Endodermal cell (in vitro differentiated cells): ENCODE measurements around the gene DLGAP1. TPM values are rescaled to one million over a fixed set of nuclear protein-coding genes. Genes with fewer than 3 reads are reported as not detected.
A peak's percentile ranks its signal among the peaks of the same experiment; 100 is the strongest.

Source experiments
- DNase-seq: peaks from one replicate; pipeline ENCODE4 v3.0.0-alpha.2; 2017
- H3K27ac ChIP-seq: 2 replicates; pipeline ENCODE4 v1.5.1; 2013; ENCODE audit warnings: mild to moderate bottlenecking, low read depth, low read length, moderate library complexity
- H3K27me3 ChIP-seq: 2 replicates; pipeline ENCODE4 v1.6.1; 2013; ENCODE audit warnings: mild to moderate bottlenecking, low read length, moderate library complexity; ENCODE audit not compliant: insufficient read depth, control insufficient read depth, poor library complexity, severe bottlenecking
- H3K36me3 ChIP-seq: 2 replicates; pipeline ENCODE4 v1.7.0; 2013; ENCODE audit warnings: mild to moderate bottlenecking, low read length, moderate library complexity; ENCODE audit not compliant: control insufficient read depth, insufficient read depth
- H3K4me1 ChIP-seq: one replicate; pipeline ENCODE4 v1.7.0; 2013; ENCODE audit warnings: low read length; ENCODE audit not compliant: control insufficient read depth, insufficient read depth
- H3K4me3 ChIP-seq: 2 replicates; pipeline ENCODE4 v1.5.1; 2013; ENCODE audit warnings: mild to moderate bottlenecking, low read length, moderate library complexity
- H3K9ac ChIP-seq: 2 replicates; pipeline ENCODE4 v1.6.1; 2013; ENCODE audit warnings: mild to moderate bottlenecking, low read length, moderate library complexity; ENCODE audit not compliant: poor library complexity, severe bottlenecking; ENCODE audit errors: extremely low read depth
- H3K9me3 ChIP-seq: 2 replicates; pipeline ENCODE4 v1.6.1; 2013; ENCODE audit warnings: mild to moderate bottlenecking, low read length, moderate library complexity; ENCODE audit not compliant: control insufficient read depth
- H3K27ac Mint-ChIP-seq: 2 replicates; pipeline ENCODE4 v1.8.0; 2020; ENCODE audit warnings: mixed read lengths
- H3K27me3 Mint-ChIP-seq: 2 replicates; pipeline ENCODE4 v1.8.0; 2021; ENCODE audit warnings: mild to moderate bottlenecking, mixed read lengths; ENCODE audit not compliant: insufficient read depth
- H3K36me3 Mint-ChIP-seq: 2 replicates; pipeline ENCODE4 v1.8.0; 2020; ENCODE audit warnings: low read depth, mixed read lengths
- H3K4me1 Mint-ChIP-seq: 2 replicates; pipeline ENCODE4 v1.8.0; 2020; ENCODE audit warnings: mixed read lengths
- H3K4me3 Mint-ChIP-seq: 2 replicates; pipeline ENCODE4 v1.8.0; 2020; ENCODE audit warnings: mild to moderate bottlenecking, moderate library complexity, mixed read lengths
- H3K9me3 Mint-ChIP-seq: 2 replicates; pipeline ENCODE4 v1.8.0; 2020; ENCODE audit warnings: mild to moderate bottlenecking, mixed read lengths
- WGBS, 2 experiments: methylation state at CpG; one replicate each; pipeline versions ENCODE4 v1.1.5 to v1.1.7; 2013; ENCODE audit warnings: missing lambda C conversion rate in 2 of 2, mixed read lengths in 1 of 2; ENCODE audit not compliant: insufficient coverage in 1 of 2, insufficient read length in 1 of 2; 5-methylcytosine and 5-hydroxymethylcytosine counted together
- total RNA-seq, 2 donors: library from RNA; stranded (reverse); fragmentation: NEBNext Ultra II Directional in 1 of 2; extraction: Animal tissue kit (Norgen Biotek cat#: 25700) in 1 of 2; gene quantifications; 2 replicates in 1 of 2; 3 replicates in 1 of 2; pipeline ENCODE4 v1.2.1, GENCODE V29; 2021
- TF ChIP-seq, protein P1 (sequence below): fragments of 200-600 bp; sonication (generic); conservative IDR thresholded peaks from 2 replicates; pipeline ENCODE4 v1.5.0; 2021; ENCODE audit warnings: antibody characterized with exemption, mild to moderate bottlenecking

The DLGAP1 gene
- total RNA-seq, 2 donors from 2014 or later: 11.5 to 21.5 TPM

DNA sequence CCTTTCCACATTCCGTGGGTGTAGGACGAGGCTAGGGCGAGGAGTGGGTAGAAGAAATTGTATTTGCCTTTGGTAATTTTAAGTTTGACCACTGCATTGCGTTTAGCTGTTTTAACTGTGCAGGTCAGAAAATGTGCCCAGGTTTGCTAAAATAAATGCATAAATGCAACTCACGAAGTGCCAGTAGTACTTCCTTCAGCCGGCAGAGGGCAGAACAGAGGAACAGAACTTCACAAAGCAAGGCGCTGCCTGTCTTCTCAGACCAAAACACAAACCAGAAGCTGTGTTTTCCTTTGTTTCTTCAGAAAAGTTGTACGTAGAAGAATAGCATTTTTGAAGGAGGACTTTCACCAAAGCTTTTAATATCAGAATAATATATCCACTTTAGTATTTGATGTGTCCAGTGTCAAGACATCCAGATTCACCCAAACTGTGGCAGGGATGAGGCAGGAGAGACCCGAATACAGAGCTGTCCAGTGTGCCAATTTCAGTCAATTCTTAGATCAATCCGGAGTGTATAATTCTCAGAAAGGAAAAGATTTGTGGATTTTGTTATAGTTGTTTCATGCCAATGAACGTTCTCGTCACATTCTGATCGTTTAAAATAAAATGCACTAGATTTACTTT is 348.6 kb downstream of the DLGAP1 start:
- peak; percentile 92 for DNase-seq
- TF ChIP-seq, protein P1, sequence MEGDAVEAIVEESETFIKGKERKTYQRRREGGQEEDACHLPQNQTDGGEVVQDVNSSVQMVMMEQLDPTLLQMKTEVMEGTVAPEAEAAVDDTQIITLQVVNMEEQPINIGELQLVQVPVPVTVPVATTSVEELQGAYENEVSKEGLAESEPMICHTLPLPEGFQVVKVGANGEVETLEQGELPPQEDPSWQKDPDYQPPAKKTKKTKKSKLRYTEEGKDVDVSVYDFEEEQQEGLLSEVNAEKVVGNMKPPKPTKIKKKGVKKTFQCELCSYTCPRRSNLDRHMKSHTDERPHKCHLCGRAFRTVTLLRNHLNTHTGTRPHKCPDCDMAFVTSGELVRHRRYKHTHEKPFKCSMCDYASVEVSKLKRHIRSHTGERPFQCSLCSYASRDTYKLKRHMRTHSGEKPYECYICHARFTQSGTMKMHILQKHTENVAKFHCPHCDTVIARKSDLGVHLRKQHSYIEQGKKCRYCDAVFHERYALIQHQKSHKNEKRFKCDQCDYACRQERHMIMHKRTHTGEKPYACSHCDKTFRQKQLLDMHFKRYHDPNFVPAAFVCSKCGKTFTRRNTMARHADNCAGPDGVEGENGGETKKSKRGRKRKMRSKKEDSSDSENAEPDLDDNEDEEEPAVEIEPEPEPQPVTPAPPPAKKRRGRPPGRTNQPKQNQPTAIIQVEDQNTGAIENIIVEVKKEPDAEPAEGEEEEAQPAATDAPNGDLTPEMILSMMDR: peak; percentile 91
- peak overlapping the region; percentile 39 for H3K27ac ChIP-seq
- H3K27me3 ChIP-seq: no peaks in the 10 kb centered on the region
- H3K9ac ChIP-seq: no peak overlapping the region
- H3K36me3 ChIP-seq: no peaks in the 10 kb centered on the region
- Mint-ChIP-seq H3K27ac (peak overlapping the region; percentile 15), H3K27me3 (no peaks in the 10 kb centered on the region), H3K4me3 (no peak overlapping the region), H3K4me1 (peaks cover 12% of the 10 kb centered on the region), H3K9me3 (no peaks in the 10 kb centered on the region), H3K36me3 (peaks cover 3% of the 10 kb centered on the region)
- H3K9me3 ChIP-seq: no peaks in the 10 kb centered on the region
- H3K4me3 ChIP-seq: no peak overlapping the region
- no peaks in the 10 kb centered on the region for H3K4me1 ChIP-seq
- 66 to 83% methylated on average over 7 to 12 of the region's 13 CpGs for WGBS, 2 experiments

DNA sequence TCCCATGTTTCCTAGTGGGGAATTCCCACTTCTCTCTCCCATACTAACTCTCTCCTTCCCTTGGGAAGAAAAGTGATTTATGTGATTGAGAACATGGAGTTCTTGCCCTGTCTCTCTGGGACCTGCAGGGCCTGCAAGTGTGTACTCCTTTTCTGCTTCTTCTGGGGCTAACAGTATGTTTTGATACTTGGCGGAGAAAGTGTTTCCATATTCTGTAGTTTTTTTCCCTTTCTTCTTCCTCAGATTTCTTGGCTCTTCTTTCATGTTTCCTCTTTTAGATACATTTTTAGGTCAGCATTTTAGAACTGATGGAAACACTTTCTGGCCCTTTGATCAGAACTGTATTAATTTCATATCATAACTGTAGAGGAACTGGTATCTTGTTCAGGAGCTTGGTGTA is 352.2 kb downstream of the DLGAP1 start:
- H3K27ac ChIP-seq: no peak overlapping the region
- Mint-ChIP-seq H3K27me3 (no peaks in the 10 kb centered on the region), H3K4me1 (peaks cover 9% of the 10 kb centered on the region), H3K36me3 (peaks cover 3% of the 10 kb centered on the region), H3K9me3 (peaks cover 9% of the 10 kb centered on the region), H3K27ac (no peak overlapping the region), H3K4me3 (no peak overlapping the region)
- H3K4me3 ChIP-seq: no peak overlapping the region
- H3K4me1 ChIP-seq: no peaks in the 10 kb centered on the region
- H3K36me3 ChIP-seq: peaks cover 12% of the 10 kb centered on the region
- no peaks in the 10 kb centered on the region for H3K27me3 ChIP-seq
- TF ChIP-seq, protein P1: no peak
- H3K9me3 ChIP-seq: peaks cover 19% of the 10 kb centered on the region
- H3K9ac ChIP-seq: no peak overlapping the region
- DNase-seq: no peak
- WGBS, 2 experiments: 100% methylated on average over 1 of the region's 1 CpG

DNA sequence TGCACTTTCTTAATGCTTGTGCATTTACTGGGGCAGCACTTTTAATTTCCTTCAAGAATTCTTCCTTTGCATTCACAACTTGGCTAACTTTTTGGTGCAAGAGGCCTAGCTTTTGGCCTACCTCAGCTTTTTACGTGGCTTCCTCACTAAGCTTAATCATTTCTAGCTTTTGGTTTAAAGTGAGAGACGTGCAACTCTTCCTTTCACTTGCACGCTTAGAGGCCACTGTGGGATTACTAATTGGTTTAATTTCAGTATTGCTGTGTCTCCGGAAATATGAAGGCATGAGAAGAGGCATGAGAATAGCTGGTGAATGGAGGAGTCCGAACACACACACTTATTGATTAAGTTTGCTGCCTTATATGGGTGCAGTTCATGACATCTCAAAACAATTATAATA is 354.1 kb downstream of the DLGAP1 start:
- Mint-ChIP-seq H3K9me3 (peaks cover 9% of the 10 kb centered on the region), H3K4me1 (peaks cover 11% of the 10 kb centered on the region)
- TF ChIP-seq, protein P1: no peak

More for the DNA sequence above, 354.1 kb downstream of the DLGAP1 start:
- Histone ChIP-seq H3K9me3 (peaks cover 19% of the 10 kb centered on the region), H3K36me3 (peaks cover 12% of the 10 kb centered on the region), H3K4me1 (no peaks in the 10 kb centered on the region), H3K27me3 (no peaks in the 10 kb centered on the region), H3K27ac (no peak overlapping the region), H3K4me3 (no peak overlapping the region), H3K9ac (no peak overlapping the region)
- no peak for DNase-seq
- Mint-ChIP-seq H3K27me3 (no peaks in the 10 kb centered on the region), H3K27ac (no peak overlapping the region), H3K4me3 (no peak overlapping the region), H3K36me3 (peaks cover 3% of the 10 kb centered on the region)
- 86 to 100% methylated on average over 3 to 5 of the region's 5 CpGs for WGBS, 2 experiments
